Liver (tissue), 9 donors: ENCODE measurements around the gene SLC25A6. TPM values are rescaled to one million over a fixed set of nuclear protein-coding genes. Genes with fewer than 3 reads are reported as not detected.
"Not testable (repeated sequence)": the region's sequence is repeated elsewhere in the genome, so short reads cannot be mapped to it uniquely, and the experiment has no call there.

ENCODE experiments used
- DNase-seq: peaks from one replicate; pipeline ENCODE4 v3.0.0-alpha.2; 2017; ENCODE audit warnings: low spot score
- H3K27ac ChIP-seq, 2 donors: one replicate each; pipeline ENCODE4 v1.7.0; 2013; ENCODE audit warnings: inconsistent platforms in 2 of 2, low read length in 2 of 2, control low read depth in 1 of 2, low read depth in 1 of 2, mild to moderate bottlenecking in 1 of 2
- H3K27me3 ChIP-seq, 4 donors: one replicate each; pipeline versions ENCODE4 v1.6.1 to v1.7.0; 2013; ENCODE audit warnings: low read length in 3 of 4, inconsistent platforms in 1 of 4, mild to moderate bottlenecking in 1 of 4, moderate library complexity in 1 of 4; ENCODE audit not compliant: control insufficient read depth in 4 of 4, insufficient read depth in 4 of 4
- H3K36me3 ChIP-seq, 4 donors: one replicate each; pipeline versions ENCODE4 v1.6.1 to v1.7.0; 2013; ENCODE audit warnings: low read length in 3 of 4, mild to moderate bottlenecking in 3 of 4, low read depth in 1 of 4, moderate library complexity in 1 of 4; ENCODE audit not compliant: control insufficient read depth in 4 of 4, insufficient read depth in 3 of 4
- H3K4me1 ChIP-seq, 4 donors: one replicate each; pipeline versions ENCODE4 v1.6.1 to v1.7.0; 2013; ENCODE audit warnings: low read length in 3 of 4, mild to moderate bottlenecking in 3 of 4, moderate library complexity in 1 of 4; ENCODE audit not compliant: control insufficient read depth in 4 of 4, insufficient read depth in 4 of 4
- H3K4me3 ChIP-seq, 3 donors: one replicate each; pipeline versions ENCODE4 v1.6.1 to v1.7.0; 2013; ENCODE audit warnings: low read length in 3 of 3, control low read depth in 1 of 3, low read depth in 1 of 3, mild to moderate bottlenecking in 1 of 3
- H3K9ac ChIP-seq, 2 donors: one replicate each; pipeline ENCODE4 v1.7.0; 2013; ENCODE audit warnings: low read length in 2 of 2, mild to moderate bottlenecking in 2 of 2, moderate library complexity in 2 of 2, control low read depth in 1 of 2, low read depth in 1 of 2
- H3K9me3 ChIP-seq, 4 donors: one replicate each; pipeline versions ENCODE4 v1.6.1 to v1.7.0; 2013; ENCODE audit warnings: low read length in 3 of 4; ENCODE audit not compliant: control insufficient read depth in 4 of 4
- FOXA1 ChIP-seq: IDR thresholded peaks from 2 replicates; pipeline ENCODE4 v1.6.1; 2016; ENCODE audit warnings: antibody characterized with exemption
- HNF4G ChIP-seq: IDR thresholded peaks from 2 replicates; pipeline ENCODE4 v1.6.1; 2016; ENCODE audit warnings: antibody characterized with exemption
- JUND ChIP-seq, 2 donors: IDR thresholded peaks; 2 replicates each; pipeline ENCODE4 v1.6.1; 2016; ENCODE audit warnings: antibody characterized with exemption in 2 of 2
- NR2F2 ChIP-seq: IDR thresholded peaks from 2 replicates; pipeline ENCODE4 v1.6.1; 2016; ENCODE audit warnings: antibody characterized with exemption
- SP1 ChIP-seq: IDR thresholded peaks from 2 replicates; pipeline ENCODE4 v1.6.1; 2018; ENCODE audit warnings: antibody characterized with exemption, mild to moderate bottlenecking
- YY1 ChIP-seq: IDR thresholded peaks from 2 replicates; pipeline ENCODE4 v1.6.1; 2016; ENCODE audit warnings: antibody characterized with exemption, mild to moderate bottlenecking
- WGBS: extraction: QIAGEN DNeasy Blood & Tissue Kit; methylation state at CpG from one replicate; pipeline ENCODE4 v1.1.7; 2013; 5-methylcytosine and 5-hydroxymethylcytosine counted together
- polyA plus RNA-seq, 2 donors: library from polyadenylated mRNA; stranded (reverse) in 1 of 2; unstranded in 1 of 2; fragments of 200-250 nt in 1 of 2; fragments of >200 nt in 1 of 2; fragmentation: Nextera tagmentation in 1 of 2; extraction: Ambion mirVana in 1 of 2; gene quantifications; one replicate each; pipeline versions ENCODE4 v1.2.1 to v1.2.3, GENCODE V29; 2013 to 2015
- total RNA-seq, 2 donors: library from RNA; depleted of rRNA; stranded (reverse); fragments of >200 nt; gene quantifications; one replicate each; pipeline ENCODE4 v1.2.3, GENCODE V29; 2014
- TF ChIP-seq, protein P1 (sequence below): fragments of 150-350 bp; IDR thresholded peaks from 2 replicates; pipeline ENCODE4 v1.5.1; 2017; ENCODE audit warnings: improper control_type of control experiment, low read depth, low read length; ENCODE audit not compliant: missing input control
- TF ChIP-seq, protein P2 (sequence below): IDR thresholded peaks from 2 replicates; pipeline ENCODE4 v1.6.1; 2016; ENCODE audit warnings: antibody characterized with exemption
- TF ChIP-seq, protein P3 (sequence below): IDR thresholded peaks from 2 replicates; pipeline ENCODE4 v1.6.1; 2016; ENCODE audit warnings: antibody characterized with exemption, mild to moderate bottlenecking
- TF ChIP-seq, protein P4 (sequence below): IDR thresholded peaks from 2 replicates; pipeline ENCODE4 v1.6.1; 2016; ENCODE audit warnings: antibody characterized with exemption
- TF ChIP-seq, protein P5 (sequence below): IDR thresholded peaks from 2 replicates; pipeline ENCODE4 v1.6.1; 2016; ENCODE audit warnings: antibody characterized with exemption
- donor health status: healthy.
- donor health status: healthy.
- donor health status: healthy.
- donor health status: healthy.
- donor health status: healthy.

The SLC25A6 gene
- total and polyA plus RNA-seq, 4 donors, result 44.8 to 110 (median 64.0) TPM

DNA sequence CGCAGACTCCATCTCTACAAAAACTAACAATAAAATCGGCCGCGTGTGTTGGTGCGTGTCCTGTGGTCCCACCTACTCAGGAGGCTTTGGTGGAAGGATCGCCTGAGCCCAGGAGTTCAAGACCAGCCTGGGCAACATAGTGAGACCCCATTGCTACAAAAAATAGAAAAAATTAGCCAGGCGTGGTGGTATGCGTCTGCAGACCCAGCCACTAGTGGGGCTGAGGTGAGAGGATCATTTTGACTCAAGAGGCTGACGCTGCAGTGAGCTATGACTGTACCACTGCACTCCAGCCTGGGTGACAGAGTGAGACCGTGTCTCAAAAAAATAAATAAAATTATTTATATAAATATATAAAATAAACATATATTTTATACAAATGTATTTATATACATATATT, 38.5 kb upstream of the SLC25A6 start (continued):
- TF ChIP-seq, protein P1, sequence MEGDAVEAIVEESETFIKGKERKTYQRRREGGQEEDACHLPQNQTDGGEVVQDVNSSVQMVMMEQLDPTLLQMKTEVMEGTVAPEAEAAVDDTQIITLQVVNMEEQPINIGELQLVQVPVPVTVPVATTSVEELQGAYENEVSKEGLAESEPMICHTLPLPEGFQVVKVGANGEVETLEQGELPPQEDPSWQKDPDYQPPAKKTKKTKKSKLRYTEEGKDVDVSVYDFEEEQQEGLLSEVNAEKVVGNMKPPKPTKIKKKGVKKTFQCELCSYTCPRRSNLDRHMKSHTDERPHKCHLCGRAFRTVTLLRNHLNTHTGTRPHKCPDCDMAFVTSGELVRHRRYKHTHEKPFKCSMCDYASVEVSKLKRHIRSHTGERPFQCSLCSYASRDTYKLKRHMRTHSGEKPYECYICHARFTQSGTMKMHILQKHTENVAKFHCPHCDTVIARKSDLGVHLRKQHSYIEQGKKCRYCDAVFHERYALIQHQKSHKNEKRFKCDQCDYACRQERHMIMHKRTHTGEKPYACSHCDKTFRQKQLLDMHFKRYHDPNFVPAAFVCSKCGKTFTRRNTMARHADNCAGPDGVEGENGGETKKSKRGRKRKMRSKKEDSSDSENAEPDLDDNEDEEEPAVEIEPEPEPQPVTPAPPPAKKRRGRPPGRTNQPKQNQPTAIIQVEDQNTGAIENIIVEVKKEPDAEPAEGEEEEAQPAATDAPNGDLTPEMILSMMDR, result no peak
- TF ChIP-seq YY1 (no peak), NR2F2 (no peak), JUND (IDR thresholded peaks at IDR 0.05) (no peak), FOXA1 (no peak)

DNA sequence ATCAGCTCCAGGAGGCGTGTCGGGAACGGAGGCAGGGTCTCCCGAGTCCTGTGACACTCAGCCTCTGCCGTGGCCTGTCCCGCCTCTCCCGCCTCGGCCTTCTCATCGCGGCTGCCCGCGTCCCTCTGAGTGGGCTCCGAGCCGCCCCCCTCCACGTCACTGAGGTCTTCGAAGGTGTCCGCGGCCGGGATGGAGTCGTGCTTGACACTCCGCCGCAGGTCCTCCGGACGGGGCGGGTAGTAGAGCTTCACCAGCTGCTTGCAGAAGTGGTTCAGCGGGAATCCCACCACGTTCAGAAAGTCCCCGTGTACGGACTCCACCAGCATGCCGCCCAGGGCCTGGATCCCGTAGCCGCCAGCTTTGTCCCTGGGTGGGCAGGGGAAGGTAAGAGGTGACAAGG, 35.8 kb upstream of the SLC25A6 start:
- DNase-seq, result no peak
- Histone ChIP-seq H3K9ac (no peak overlapping the region), H3K27ac (no peak overlapping the region), H3K36me3 (peaks cover 8 to 25% (median 11%) of the 10 kb centered on the region in 4 donors), H3K4me3 (no peak overlapping the region), H3K4me1 (no peaks in the 10 kb centered on the region), H3K27me3 (no peaks in the 10 kb centered on the region), H3K9me3 (peaks cover 0 to under 1% (median 0%) of the 10 kb centered on the region in 4 donors)
- WGBS, result 98% methylated on average over 32 of the region's 32 CpGs
- TF ChIP-seq YY1 (no peak), SP1 (no peak), FOXA1 (no peak), HNF4G (no peak)
- TF ChIP-seq, protein P2, sequence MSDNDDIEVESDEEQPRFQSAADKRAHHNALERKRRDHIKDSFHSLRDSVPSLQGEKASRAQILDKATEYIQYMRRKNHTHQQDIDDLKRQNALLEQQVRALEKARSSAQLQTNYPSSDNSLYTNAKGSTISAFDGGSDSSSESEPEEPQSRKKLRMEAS, result no peak
- TF ChIP-seq, protein P3, sequence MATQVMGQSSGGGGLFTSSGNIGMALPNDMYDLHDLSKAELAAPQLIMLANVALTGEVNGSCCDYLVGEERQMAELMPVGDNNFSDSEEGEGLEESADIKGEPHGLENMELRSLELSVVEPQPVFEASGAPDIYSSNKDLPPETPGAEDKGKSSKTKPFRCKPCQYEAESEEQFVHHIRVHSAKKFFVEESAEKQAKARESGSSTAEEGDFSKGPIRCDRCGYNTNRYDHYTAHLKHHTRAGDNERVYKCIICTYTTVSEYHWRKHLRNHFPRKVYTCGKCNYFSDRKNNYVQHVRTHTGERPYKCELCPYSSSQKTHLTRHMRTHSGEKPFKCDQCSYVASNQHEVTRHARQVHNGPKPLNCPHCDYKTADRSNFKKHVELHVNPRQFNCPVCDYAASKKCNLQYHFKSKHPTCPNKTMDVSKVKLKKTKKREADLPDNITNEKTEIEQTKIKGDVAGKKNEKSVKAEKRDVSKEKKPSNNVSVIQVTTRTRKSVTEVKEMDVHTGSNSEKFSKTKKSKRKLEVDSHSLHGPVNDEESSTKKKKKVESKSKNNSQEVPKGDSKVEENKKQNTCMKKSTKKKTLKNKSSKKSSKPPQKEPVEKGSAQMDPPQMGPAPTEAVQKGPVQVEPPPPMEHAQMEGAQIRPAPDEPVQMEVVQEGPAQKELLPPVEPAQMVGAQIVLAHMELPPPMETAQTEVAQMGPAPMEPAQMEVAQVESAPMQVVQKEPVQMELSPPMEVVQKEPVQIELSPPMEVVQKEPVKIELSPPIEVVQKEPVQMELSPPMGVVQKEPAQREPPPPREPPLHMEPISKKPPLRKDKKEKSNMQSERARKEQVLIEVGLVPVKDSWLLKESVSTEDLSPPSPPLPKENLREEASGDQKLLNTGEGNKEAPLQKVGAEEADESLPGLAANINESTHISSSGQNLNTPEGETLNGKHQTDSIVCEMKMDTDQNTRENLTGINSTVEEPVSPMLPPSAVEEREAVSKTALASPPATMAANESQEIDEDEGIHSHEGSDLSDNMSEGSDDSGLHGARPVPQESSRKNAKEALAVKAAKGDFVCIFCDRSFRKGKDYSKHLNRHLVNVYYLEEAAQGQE, result no peak
- TF ChIP-seq, protein P4, sequence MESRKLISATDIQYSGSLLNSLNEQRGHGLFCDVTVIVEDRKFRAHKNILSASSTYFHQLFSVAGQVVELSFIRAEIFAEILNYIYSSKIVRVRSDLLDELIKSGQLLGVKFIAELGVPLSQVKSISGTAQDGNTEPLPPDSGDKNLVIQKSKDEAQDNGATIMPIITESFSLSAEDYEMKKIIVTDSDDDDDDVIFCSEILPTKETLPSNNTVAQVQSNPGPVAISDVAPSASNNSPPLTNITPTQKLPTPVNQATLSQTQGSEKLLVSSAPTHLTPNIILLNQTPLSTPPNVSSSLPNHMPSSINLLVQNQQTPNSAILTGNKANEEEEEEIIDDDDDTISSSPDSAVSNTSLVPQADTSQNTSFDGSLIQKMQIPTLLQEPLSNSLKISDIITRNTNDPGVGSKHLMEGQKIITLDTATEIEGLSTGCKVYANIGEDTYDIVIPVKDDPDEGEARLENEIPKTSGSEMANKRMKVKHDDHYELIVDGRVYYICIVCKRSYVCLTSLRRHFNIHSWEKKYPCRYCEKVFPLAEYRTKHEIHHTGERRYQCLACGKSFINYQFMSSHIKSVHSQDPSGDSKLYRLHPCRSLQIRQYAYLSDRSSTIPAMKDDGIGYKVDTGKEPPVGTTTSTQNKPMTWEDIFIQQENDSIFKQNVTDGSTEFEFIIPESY, result no peak
- TF ChIP-seq, protein P5, sequence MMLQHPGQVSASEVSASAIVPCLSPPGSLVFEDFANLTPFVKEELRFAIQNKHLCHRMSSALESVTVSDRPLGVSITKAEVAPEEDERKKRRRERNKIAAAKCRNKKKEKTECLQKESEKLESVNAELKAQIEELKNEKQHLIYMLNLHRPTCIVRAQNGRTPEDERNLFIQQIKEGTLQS, result no peak

DNA sequence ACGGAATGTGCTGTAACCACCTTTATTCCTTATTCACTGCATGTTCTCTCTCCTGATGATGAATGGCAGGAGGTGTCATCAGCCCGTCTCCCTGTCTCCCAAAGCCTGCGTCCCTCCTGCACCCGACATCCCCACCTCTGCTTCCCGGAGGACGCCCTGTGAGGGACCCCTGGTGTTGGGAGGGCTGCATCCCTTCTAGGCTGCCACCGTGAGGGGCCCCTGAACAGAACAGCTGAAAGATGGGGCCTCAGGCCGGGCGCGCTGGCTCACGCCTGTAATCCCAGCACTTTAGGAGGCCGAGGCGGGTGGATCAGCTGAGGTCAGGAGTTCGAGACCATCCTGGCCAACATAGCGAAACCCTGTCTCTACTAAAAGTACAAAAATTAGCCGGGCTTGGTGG, 34.4 kb upstream of the SLC25A6 start:
- H3K4me3 ChIP-seq, H3K4me1 ChIP-seq, H3K9ac ChIP-seq, H3K27ac ChIP-seq, H3K27me3 ChIP-seq, DNase-seq, H3K9me3 ChIP-seq: not testable (repeated sequence)
- WGBS, result 93% methylated on average over 16 of the region's 16 CpGs
- peaks cover 8 to 38% (median 21%) of the 10 kb centered on the region in 4 donors for H3K36me3 ChIP-seq
